ENCODE data around the gene SOCS6.

DNA sequence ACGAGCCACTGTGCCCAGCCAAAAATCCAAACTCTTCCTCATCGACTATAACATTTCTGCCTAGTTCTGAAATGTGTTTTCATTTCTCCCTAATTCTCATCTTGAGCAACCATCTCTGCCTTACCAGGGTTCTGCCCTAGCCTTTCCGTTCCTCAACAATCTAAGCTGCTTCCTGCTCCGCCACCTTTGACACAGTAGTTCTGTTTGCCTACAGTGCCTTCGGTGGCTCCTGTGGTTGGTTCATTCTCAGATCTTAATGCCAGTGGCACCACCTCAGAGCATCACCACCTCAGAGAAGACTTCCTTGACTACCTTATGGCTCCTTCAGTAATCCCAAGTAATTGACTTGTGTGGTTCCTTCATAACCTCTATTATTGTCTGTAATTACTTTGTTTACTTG, 3.8 kb downstream of the SOCS6 start:
- no peak for TF ChIP-seq POLR2A (IDR thresholded peaks at IDR 0.05)
- TF ChIP-seq, protein P1, sequence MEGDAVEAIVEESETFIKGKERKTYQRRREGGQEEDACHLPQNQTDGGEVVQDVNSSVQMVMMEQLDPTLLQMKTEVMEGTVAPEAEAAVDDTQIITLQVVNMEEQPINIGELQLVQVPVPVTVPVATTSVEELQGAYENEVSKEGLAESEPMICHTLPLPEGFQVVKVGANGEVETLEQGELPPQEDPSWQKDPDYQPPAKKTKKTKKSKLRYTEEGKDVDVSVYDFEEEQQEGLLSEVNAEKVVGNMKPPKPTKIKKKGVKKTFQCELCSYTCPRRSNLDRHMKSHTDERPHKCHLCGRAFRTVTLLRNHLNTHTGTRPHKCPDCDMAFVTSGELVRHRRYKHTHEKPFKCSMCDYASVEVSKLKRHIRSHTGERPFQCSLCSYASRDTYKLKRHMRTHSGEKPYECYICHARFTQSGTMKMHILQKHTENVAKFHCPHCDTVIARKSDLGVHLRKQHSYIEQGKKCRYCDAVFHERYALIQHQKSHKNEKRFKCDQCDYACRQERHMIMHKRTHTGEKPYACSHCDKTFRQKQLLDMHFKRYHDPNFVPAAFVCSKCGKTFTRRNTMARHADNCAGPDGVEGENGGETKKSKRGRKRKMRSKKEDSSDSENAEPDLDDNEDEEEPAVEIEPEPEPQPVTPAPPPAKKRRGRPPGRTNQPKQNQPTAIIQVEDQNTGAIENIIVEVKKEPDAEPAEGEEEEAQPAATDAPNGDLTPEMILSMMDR (IDR thresholded peaks at IDR 0.05): no peak
